DMS53 (cell line): ENCODE data around the gene PDE4D.
"Not testable (repeated sequence)": the region's sequence is repeated elsewhere in the genome, so short reads cannot be mapped to it uniquely, and the experiment has no call there.

Source experiments
- DNase-seq: peaks from one replicate; lab custom pipeline; 2025; lab: John Stamatoyannopoulos, UW

The PDE4D gene

GRCh38 chr5:59583810-59584562, 309.5 kb downstream of the PDE4D start:
- DNase-seq = peak; percentile 77

DNA sequence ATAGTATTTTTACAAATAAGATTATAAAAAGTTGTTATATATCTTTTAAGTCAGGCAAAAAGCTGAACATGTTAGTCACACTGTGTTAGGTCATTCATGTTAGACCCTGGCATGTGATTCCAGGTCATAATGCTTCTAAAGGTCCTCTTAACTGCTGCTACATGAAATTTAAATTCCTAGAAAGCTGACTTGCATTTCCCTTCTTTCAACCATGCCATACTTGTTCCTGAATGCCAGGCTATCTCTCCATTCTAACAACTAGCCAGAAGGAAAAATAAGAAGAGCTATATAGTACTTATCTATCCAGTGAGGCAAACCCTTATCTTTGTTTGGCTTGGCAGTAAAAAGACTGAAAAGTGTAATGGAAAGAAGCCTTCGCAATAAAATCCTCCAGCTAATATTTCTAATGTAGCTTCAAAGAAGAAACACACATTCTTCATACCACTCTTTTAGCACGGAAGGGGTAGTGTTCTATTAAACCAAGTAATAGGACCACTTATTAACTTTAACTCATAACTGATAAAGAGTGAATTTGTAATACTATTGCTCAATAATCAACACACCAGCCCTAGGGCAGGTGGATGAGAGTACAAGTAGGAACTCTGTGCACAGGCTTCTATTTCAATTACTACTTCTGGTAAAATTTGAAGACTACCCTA, 310.2 kb downstream of the PDE4D start:
- DNase-seq = peak; percentile 60

- DNase-seq = no peak
Measured at GRCh38 chr5:59582746-59583145, 310.8 kb downstream of the PDE4D start.

DNA sequence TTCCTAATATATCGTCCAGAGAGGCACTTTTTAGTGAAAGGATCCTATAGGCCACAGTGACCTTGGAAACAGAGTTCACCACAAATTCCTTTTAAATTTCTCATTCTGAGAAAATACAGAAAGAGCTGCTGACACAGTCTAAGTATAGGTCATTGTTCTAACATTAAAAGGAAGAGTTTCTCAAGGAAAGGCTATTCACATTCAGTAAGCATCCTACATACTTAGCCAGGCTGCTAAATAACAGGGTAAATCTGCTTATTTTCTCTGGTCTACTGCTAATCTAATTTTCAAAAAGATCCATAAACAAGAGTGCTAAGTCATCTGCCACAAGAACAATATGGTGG, 313.7 kb downstream of the PDE4D start:
- no peak for DNase-seq

DNA sequence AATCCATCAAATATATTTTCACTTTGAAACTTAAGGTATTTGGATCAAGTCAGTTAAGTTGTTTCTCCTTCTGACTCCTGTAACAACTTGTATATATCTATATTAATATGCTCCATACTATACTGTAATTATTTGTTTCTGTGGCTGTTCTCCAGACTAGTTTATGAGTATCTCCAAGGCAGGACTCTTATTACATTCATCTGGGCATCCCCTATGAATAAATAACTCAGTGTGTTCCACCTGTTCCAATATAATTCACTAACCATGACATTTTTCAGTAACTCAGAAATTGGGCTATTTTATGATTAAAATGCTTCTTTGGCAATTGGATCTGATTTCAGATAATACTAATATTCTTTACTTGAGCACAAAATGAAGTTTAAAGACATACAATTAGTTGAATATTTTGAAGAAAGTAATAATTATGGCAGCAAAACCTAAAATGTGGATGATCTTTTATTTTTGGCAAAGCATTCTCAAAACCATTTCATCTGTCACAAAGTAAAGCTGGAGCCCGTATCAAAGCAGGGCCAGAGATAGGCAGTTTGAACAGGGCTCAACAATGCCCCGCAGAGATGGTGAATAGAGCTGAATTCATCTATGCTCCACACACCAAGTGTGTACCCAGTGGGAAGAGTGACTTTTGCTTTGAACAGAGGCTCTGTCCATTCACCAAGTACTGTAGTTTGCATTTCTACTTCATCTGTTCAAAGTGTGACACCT, 314.3 kb downstream of the PDE4D start:
- DNase-seq = no peak

DNA sequence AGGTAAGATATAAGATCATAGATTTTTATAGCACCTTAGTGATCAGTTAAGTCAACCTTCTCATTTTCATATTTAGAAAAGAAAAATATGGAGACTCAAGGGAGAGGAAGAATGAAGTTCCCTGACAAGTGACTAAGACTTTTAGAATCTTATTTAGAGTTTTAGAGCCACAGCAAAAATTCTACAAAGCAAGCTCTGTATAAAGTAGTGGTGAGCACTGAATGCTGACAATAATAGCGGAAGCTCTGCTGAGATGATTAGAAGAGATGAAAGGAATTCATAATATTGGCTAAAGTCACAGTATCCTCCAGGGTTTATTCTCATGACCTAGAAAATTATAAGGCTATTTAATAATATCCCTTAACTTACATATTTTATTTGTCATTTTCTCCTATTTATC, 316.0 kb downstream of the PDE4D start:
- DNase-seq = no peak

- DNase-seq = peak; percentile 90
Measured at GRCh38 chr5:59575648-59576445, 317.7 kb downstream of the PDE4D start.

GRCh38 chr5:59573509-59573908, 320.0 kb downstream of the PDE4D start:
- DNase-seq = not testable (repeated sequence)

DNA sequence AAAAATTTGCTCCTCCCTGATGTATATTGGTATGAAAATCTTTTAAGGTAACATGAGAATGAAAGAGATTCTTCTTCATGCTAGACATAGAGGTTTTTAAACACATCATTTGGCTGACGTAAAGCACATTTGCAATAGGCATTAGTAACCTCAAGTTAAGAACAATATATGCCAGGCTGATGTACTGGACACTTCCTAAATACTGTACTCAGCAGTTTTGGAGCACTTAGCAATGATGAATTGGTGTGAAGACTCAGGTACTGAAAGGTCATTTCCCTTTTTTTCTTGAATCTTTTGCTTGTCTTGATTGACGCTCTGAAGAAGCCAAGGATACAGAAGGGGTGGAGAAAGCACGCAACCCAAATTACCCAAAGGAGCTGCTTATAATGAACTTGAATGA, 322.5 kb downstream of the PDE4D start:
- no peak for DNase-seq

DNA sequence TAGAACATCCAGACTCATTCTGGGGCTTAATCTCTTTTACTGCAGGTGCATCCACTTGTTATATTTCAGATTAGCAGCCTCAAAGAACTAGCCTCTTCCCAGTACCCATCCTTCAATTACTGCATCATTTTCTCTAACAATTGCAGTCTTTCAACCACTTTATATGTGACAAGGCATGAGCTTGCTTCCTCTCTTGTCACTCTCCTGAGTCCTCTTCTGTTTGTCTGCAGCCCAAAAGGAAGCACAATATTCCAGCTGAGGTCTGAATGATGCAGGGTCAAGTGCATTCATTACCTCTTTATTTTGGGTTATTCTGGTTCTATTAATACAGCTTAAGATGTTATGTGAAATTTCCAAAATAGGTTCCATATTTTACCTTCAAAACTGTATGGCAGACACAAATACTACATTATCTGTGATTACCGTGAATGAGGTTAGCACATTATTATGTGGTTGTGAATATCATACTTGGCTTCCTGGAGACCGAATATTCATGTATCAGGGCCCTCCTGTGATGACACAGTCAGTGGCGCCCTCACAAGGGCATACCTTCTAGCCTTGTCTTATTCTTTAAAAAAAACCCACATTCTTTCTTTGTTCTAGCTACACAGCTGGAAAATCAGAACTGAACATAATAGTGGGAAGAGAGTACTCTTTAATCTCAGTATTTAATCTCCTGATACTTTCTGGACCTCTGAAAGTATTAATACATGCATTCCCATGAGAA, 323.8 kb downstream of the PDE4D start:
- DNase-seq = peak; percentile 75

DNA sequence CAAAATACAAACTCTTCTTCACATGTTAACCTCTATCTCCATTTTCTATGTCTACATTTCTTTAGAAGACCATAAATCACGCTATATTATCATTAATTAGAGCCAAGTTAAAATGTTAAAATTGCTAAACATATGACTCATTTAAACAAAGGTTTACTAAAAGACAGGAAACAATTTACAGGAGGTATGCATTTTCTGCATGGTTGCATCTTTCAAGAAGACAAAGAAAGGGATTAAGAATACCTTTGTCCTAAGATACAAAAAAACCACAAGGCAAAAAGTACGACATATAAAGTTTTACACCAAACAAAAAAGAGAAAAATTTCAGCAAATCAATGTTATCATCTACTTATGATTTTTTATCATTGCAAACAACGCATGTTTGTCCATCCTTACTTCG, 324.4 kb downstream of the PDE4D start:
- DNase-seq = no peak

- no peak for DNase-seq
Measured at GRCh38 chr5:59568161-59568560, 325.4 kb downstream of the PDE4D start.

DNA sequence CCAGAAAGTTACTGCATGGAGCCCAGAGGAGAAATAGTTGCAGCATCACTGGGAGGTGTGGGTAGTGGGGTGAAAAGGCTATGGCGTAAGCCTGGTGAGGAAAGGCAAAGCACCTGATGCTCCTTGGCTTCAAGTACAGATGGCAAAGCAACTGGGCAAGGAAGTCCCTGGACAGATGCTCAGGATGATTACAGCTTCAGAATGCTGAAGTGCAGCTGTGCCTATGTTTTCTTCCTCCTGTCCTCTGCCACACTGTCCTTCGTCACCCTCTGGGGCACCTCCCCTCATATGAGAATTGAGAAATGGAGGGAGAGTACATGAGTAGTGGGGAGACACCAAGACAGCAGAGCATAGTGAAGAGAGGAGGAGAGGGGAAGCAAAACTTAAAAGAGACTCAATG, 328.0 kb downstream of the PDE4D start:
- DNase-seq = no peak

DNA sequence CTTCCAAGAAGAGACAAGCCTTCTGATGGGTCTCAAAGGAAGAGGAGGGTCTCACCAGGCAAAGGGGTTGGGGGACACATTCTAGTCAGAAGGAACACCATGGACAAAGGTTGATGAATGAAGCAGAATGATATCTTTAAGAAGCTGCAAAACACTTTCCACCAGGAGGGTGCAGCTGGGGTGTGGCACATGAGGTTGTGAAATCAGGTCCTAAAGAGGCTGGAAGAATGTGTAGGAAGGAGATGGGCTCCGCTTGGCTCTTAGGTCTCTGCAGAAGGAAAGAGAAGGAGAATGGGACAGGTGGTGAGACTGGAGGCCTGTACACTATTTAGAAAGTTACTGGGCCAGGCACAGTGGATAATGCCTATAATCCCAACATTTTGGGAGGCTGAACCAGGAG, 328.6 kb downstream of the PDE4D start:
- no peak for DNase-seq

DNA sequence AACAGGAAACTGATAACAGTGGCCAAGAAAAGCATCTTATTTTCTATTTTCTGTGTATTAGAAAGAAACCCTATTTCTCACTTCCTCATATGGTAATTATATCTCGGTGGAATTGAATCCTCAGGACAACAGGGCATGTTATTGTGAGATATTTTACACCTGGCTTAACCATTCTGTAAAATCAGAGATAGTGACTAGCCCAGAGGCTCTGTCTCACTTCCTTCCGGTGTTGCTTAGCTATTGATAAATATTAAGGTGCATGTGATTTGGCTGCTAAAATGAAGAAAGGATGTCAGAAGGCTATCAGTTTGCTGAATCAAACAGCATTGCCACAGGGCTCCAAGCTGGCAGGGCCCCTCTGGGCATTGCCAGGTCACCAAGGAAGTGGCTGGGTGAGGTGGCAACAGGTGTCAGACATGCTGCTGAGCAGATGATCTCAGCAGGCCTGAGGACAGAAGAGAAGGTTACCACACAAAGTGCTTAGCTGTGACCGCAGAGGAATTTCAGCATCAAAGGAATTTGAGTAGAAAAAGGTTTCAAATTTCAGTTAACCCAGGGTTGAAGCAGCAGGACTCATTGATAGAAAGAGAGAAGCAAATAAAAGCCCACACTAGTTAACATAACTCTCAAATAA, 330.7 kb downstream of the PDE4D start:
- peak; percentile 97 for DNase-seq

GRCh38 chr5:59560553-59560952, 333.0 kb downstream of the PDE4D start:
- peak; percentile 92 for DNase-seq

DNA sequence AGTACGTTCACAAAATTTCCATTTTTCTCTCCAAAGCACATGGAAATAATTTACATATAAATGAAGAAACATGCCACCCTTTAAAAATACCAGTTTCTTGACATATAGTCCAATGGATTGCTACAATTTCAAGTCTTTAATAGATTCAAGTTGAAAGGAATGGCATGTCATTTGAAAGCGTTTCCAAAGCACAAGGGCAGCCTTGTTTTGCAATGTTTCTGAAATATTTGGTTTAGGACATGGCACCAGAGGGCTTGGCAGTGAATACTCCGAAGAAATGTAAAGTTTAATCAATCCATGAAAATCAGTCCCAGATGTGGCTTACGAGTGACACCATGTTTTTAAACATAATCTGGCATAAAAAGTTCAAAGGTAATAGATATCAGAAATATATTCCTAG, 333.7 kb downstream of the PDE4D start:
- no peak for DNase-seq

GRCh38 chr5:59559323-59559722, 334.2 kb downstream of the PDE4D start:
- DNase-seq = peak; percentile 35

DNA sequence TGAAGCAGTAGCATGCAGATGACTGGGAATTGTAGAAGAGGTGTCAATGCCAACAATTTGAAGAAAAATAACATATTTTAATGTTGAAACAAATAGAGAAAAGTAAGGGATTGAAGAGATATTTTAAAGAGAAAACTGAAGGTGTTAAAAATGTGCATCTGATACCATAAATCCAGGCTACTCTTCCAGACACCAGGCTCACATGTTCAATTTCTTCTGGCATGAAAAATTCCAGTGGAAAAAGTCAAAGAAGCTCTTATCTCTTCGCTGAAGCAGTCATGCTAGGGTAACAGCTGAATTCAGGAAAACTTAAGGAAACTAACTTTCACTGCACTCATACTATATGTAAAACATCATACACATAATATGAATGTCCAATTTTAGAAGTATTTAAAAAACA, 335.0 kb downstream of the PDE4D start:
- no peak for DNase-seq

GRCh38 chr5:59557572-59557971, 336.0 kb downstream of the PDE4D start:
- DNase-seq = no peak

- no peak for DNase-seq
Measured at GRCh38 chr5:59555596-59555995, 337.9 kb downstream of the PDE4D start.
